HG03135 (cell line): ENCODE results near the gene MOB3A.

ENCODE experiments used
- ATAC-seq: cut with Tn5 transposase; IDR thresholded peaks from one replicate; pipeline ENCODE4 v1.9.1; 2021; ENCODE audit warnings: mild to moderate bottlenecking, moderate library complexity; ENCODE audit not compliant: unreplicated experiment

Gene MOB3A

DNA sequence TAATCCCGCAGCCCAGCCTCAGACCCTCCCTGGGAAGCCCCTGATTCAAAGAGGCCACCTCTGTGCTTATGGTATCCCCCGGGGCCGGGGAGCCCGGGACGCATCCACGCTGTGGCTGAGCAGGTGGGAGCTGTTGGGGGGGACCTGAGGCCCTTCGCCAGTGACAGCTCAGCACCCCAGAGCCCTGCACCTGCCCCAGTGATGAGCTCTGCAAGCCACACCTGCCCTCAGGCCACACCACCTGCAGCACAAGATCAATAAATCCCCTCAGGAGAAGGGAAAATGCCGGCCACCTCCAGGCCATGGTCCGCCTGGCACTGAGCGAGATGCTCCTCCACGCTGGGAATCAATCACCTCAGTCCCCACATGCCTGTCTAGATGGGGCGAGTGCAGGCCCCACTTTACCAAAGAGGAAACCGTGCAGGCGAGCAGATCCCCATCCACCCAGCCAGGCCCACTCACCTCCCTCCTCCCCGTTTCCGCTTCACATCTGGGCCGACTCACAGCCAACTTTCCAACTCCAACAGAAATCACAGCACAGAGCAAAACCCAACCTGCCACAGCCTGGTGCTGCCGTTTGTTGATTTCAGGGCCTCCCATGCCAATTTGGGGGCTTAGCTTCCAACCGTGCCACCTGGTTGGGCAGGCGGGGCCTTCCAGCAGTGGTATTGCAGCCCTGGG is 12.8 kb downstream of the MOB3A start:
- no peak for ATAC-seq

- ATAC-seq: no peak
Measured at GRCh38 chr19:2081873-2082810, 14.0 kb downstream of the MOB3A start.

DNA sequence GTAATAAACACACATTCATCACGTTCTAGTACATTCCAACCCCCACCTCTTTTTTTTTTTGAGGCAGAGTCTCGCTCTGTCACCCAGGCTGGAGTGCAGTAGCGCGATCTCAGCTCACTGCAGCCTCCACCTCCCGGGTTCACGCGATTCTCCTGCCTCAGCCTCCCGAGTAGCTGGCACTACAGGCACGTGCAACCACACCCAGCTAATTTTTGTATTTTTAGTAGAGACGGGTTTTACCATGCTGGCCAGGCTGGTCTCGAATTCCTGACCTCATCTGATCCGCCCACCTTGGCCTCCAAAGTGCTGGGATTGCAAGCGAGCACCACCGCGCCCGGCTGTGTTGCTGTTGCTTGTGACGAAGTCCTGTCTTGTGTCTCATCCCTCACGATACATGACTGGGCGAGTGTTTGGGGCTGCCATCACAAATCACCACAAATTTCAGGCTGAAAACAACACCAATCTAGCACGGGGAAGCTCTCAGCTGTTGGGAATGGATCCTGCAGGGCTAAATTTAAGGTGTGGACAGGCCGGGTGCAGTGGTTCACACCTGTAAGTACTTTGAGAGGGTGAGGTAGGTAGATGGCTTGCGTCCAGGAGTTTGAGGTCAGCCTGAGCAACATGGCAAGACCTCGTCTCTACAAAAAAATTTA is 15.7 kb downstream of the MOB3A start:
- no peak for ATAC-seq

- no peak for ATAC-seq
Measured at GRCh38 chr19:2079865-2080301, 16.2 kb downstream of the MOB3A start.

GRCh38 chr19:2079076-2079864 is 16.9 kb downstream of the MOB3A start:
- ATAC-seq: no peak

DNA sequence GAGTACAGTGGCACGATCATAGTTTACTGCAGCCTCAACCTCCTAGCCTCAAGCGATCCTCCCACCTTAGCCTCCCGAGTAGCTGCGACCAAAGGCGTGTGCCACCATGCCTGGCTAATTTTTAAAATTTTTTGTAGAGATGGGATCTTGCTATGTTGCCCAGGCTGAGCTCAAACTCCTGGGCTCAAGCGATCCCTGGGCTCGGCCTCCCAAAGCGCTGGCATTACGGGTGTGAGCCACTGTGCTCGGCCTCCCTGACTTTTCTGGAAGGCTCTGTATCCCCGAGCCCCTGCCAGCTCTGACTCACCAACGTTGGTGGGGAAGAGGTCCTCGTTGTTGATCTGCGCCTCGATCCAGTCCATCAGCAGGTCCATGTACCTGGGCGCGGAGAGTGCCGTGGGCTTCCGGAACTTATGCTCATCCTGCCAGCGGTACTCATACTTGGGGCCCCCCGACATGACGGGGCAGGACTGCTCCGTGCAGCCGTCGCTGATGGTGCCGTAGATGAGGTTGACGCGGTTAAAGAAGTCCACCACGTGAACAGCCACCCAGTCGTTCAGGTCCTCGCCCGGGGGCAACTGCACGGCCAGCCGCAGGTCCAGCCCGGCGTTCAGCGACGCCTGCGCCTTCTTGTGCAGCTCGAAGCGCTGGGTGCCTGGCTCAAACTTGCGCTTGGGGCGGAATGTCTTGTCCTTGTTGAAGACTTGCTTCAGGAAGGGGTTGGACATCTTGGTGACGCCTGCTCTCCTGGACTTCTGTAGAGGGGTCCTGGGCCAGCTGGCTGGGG is 18.1 kb downstream of the MOB3A start:
- no peak for ATAC-seq

DNA sequence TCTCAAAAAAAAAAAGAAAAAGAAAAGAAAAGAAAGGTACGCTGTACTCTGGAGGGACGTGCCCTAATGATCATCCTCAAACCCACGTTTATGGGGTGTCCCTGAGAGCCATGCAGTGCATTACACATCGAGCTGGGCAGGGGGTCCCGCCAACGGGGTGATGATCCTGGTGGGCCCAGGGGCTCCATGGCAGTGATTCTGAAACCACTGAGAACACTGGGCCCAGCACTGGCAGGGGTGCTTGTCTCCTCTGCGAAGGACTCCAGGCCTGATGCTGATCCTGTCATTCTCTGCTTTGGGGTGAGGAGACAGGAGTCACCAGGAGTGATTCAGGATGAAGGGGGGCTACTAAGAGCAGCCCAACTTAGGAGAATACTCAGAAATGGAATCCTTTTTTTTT is 18.7 kb downstream of the MOB3A start:
- ATAC-seq: no peak

DNA sequence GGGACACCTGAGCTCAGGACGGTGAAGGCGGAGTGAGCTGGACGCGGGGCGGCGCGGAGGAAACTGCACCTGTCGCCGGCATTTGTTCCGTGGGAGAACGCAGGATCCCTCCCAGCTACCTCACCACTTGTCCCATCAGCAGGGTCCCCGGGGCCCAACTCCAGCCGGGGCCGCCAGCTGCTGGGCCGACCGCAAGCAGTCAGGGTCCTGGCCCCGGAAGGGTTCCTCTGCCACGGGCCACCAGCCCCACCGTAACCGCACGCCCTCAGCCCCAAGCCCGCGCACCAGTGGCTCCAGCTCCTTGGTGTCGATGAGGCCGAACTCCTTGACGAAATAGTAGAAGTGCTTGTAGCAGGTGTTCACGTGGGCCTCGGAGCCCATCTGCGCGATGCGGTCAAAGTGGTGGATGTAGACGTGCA is 19.6 kb downstream of the MOB3A start:
- ATAC-seq: no peak

- ATAC-seq: no peak
Measured at GRCh38 chr19:2072757-2073551, 23.2 kb downstream of the MOB3A start.

DNA sequence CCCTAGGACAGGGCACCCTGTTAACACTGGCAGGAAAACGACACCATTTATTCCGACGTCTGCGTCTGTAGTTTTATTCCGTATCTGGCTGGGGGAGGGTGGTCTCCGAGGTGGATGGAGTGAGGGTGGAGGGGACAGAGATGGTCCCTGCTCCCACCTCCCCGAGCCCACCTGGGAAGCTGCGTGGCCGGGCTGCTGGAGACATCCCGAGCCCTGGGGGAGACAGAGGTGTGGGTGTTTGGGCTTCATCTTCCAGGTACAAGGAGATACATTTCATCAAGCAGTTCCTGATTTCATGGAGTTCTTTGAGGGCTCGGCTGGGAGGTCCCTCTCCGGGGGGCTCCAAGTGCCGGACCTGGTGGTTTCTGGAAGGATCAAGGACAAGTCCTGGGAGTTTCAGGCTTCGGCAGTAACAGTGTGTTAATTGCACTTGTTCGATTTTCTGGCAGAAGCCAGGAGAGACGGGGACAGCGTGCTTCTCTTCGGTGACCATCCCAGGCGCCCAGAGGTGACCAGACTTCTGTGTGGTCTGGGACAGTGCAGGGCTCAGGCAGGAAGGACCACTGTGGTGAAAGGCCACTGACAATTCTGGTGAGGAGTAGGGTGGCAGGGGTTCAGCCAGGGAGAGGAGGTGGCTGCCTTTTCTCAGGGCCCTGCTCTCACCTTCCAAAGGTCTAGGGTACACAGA is 25.0 kb downstream of the MOB3A start:
- ATAC-seq: no peak

DNA sequence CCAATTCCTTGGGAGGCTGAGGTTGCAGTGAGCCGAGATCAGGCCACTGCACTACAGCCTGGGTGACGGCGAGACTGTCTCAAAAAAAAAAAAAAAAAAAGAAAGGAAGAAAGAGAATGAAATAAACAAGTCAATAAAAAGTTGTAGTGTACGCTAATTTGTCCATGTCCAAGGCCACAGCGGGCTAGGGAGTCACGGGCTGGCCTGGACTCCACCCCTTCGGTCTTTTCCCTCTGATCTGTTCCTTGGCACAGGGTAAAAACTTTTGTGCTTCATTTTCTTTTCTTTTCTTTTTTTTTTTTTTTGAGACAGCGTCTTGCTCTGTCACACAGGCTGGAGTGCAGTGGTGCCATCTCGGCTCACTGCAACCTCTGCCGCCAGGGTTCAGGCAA is 25.7 kb downstream of the MOB3A start:
- no peak for ATAC-seq

GRCh38 chr19:2064788-2065524 is 31.2 kb downstream of the MOB3A start:
- ATAC-seq: no peak

DNA sequence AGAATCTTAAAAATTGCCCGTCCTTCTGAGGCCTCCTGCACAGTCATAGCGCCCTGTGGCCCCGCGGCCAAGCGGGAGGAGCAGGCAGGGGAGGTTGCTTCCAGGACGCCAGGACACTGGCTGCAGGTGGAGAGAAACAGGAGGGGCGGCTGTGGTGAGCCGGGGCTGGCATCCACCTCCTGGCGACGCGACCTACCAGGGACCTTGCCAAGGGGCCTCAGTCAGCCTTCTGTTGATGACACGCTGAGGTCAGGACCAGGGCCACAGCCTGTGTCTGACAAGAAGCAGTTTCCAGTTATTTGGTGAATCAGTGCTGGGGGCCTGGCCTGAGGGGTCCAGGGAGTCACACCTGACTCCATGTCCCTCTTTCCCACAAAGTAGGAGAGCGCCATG is 31.7 kb downstream of the MOB3A start:
- ATAC-seq: no peak

DNA sequence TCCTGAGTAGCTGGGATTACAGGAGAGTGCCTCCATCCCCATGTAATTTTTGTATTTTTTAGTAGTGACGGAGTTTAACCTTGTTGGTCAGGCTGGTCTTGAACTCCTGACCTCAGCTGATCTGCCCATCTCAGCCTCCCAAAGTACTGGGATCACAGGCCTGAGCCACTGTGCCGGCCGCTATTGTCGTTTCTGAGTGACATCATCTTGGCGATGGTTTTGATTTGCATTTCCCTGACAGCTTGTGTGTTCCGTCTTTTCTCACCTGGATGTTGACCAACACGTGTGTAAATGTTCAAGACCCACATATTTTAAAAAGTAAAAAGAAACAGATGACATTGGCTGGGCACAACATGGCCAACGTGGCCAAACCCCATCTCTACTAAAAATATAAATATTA is 32.3 kb downstream of the MOB3A start:
- ATAC-seq: no peak

GRCh38 chr19:2062770-2063169 is 33.4 kb downstream of the MOB3A start:
- ATAC-seq: no peak

DNA sequence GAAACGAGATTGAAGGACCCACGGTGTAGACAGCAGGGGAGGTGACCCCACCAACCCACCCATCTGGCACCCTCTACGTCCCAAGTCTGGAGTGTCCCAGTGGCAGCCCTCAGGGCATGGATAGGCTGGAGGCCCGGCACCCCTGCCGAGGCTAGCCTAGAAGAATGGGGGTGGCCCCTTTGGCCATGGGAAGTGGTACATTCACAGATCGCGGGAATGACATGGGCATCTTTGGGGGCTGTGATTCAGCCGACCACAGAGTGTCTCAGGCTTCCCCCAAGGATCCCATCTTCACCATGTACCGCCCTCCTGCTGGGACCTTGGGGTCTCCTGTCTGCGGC is 33.8 kb downstream of the MOB3A start:
- no peak for ATAC-seq

DNA sequence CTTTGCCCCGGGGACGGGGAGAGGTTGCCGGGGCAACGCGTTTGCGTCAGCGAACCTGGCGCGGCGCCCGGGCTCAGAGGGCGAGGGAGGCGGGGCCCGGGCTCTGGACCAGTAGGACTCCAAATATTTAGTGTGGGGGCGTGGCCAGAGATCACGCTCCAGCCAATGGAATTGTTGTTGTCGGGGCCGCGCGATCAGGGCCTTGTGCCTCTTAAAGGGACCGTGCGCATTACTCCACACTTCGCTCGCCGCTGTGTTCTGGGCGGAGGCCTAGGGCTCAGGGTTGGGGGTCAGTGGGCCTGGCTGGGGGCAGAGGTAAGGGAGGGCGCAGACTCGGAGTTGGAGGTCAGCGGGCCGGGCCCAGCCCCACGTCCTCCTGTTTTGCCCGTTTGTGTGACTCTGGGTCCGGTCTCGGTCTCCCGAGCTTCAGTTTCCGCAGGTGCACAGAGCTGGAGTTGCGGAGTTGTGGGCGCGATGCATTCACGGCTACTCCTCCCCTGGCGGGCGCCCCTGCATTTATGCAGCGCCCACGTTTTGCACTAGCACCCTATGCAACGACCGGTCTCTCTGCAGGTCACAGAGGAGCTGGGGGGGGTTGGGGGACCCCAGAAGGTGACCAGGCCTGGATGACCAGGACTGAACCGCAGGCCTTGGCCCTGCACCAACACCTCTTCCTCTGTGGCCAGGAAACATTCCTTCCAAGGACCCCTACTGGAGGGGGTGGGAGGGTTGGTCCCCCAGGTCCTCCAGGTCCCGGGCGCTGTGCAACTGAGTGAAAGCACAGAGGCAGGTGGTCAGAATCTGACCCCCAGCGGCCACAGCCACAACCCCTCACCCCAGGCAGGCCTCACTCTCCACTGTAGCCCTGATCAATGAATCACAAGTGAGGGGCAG is 34.4 kb downstream of the MOB3A start:
- ATAC-seq: peak; percentile 75
